Measurements from ENCODE around the gene NIPSNAP2. TPM values are rescaled to one million over a fixed set of nuclear protein-coding genes. Genes with fewer than 3 reads are reported as not detected.
A peak's percentile ranks its signal among the peaks of the same experiment; 100 is the strongest.

The NIPSNAP2 gene
- polyA plus RNA-seq, 3 donors = 43.2 to 97.5 (median 88.0) TPM

DNA sequence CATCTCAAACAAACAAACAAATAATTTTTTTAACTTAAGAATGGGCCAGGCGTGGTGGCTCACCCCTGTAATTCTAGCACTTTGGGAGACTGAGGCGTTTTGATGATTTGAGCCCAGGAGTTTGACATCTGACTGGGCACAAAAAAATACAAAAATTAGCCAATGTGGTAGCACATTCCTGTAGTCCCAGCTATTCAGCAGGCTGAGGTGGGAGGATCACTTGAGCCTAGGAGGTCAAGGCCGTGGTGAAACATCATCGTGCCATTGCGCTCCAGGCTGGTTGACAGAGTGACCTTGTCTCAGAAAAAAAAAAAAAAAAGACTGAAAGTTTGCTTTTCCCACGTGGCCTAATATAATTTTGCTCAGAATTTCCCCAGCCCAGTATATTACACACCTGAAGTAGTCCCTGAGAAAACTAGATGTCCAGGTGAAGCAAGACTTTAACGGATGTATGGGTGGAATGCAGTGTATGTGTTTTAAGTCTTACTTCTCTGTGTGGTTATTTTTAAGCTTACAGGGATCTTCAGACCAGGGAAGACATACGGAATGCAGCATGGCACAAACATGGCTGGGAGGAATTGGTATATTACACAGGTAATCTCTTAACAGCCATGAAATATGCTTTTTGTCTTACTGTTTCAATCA is 32.6 kb downstream of the NIPSNAP2 start:
- Histone ChIP-seq H3K4me2 (replicated peaks; ENCODE audit: extremely low read depth, low read length, poor library complexity, severe bottlenecking) (no peak overlapping the region), H2AFZ (ENCODE audit: insufficient read depth, low read depth, low read length, poor library complexity, severe bottlenecking) (no peak overlapping the region), H3K27me3 (ENCODE audit: control insufficient read depth in 2 of 2, insufficient read depth in 2 of 2, low read length in 2 of 2) (no peaks in the 10 kb centered on the region), H3K9me3 (replicated peaks in 1 of 2; ENCODE audit: control insufficient read depth in 1 of 2, insufficient read depth in 1 of 2, low read length in 2 of 2) (no peaks in the 10 kb centered on the region), H3K4me3 (replicated peaks in 1 of 3; ENCODE audit: low read depth in 2 of 3, low read length in 3 of 3) (no peak overlapping the region), H3K27ac (ENCODE audit: low read depth in 1 of 2, low read length in 2 of 2) (peak overlapping the region in 1 of 2 donors; percentile 4), H4K20me1 (ENCODE audit: insufficient read depth, low read length) (no peaks in the 10 kb centered on the region), H3K79me2 (ENCODE audit: insufficient read depth, low read length) (no peaks in the 10 kb centered on the region), H3K4me1 (ENCODE audit: control insufficient read depth in 1 of 2, insufficient read depth in 2 of 2, low read length in 2 of 2) (peaks cover 8 to 13% of the 10 kb centered on the region in 2 donors), H3K9ac (ENCODE audit: insufficient read depth, low read length, poor library complexity, severe bottlenecking) (no peak overlapping the region), H3K36me3 (replicated peaks in 1 of 2; ENCODE audit: control insufficient read depth in 1 of 2, insufficient read depth in 2 of 2, low read length in 2 of 2) (peaks cover 49 to 68% of the 10 kb centered on the region in 2 donors)
- Mint-ChIP-seq H3K27me3 (ENCODE audit: low read depth in 3 of 3) (peaks cover 0 to 3% (median 0%) of the 10 kb centered on the region in 3 donors), H3K4me3 (no peak overlapping the region), H3K9me3 (no peaks in the 10 kb centered on the region), H3K36me3 (peaks cover 60 to 72% of the 10 kb centered on the region in 2 donors), H3K4me1 (peaks cover 10% of the 10 kb centered on the region), H3K27ac (peak overlapping the region in 4 of 7 donors; percentile 32 to 68 (median 44))
- no peak for DNase-seq
- TF ChIP-seq, protein P1, sequence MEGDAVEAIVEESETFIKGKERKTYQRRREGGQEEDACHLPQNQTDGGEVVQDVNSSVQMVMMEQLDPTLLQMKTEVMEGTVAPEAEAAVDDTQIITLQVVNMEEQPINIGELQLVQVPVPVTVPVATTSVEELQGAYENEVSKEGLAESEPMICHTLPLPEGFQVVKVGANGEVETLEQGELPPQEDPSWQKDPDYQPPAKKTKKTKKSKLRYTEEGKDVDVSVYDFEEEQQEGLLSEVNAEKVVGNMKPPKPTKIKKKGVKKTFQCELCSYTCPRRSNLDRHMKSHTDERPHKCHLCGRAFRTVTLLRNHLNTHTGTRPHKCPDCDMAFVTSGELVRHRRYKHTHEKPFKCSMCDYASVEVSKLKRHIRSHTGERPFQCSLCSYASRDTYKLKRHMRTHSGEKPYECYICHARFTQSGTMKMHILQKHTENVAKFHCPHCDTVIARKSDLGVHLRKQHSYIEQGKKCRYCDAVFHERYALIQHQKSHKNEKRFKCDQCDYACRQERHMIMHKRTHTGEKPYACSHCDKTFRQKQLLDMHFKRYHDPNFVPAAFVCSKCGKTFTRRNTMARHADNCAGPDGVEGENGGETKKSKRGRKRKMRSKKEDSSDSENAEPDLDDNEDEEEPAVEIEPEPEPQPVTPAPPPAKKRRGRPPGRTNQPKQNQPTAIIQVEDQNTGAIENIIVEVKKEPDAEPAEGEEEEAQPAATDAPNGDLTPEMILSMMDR (IDR thresholded peaks at IDR 0.05) = no peak
- intact Hi-C loops (cut with micrococcal nuclease) = no loop called here
- 97% methylated on average over 5 of the region's 8 CpGs for WGBS (ENCODE audit: insufficient coverage)

- no peak overlapping the region for H3K4me3 ChIP-seq (replicated peaks in 1 of 3; ENCODE audit: low read depth in 2 of 3, low read length in 3 of 3)
- intact Hi-C loops (cut with micrococcal nuclease) = loop anchor here (2.0 kb wide), 1 partner anchor 71 kb away; no protein-coding TSS in a partner anchor
- DNase-seq = no peak
- Mint-ChIP-seq H3K4me1 (peaks cover 10% of the 10 kb centered on the region), H3K36me3 (peaks cover 13 to 21% of the 10 kb centered on the region in 2 donors), H3K27ac (peak overlapping the region in 1 of 7 donors; percentile 30), H3K27me3 (ENCODE audit: low read depth in 3 of 3) (peaks cover 0 to 3% (median 0%) of the 10 kb centered on the region in 3 donors), H3K9me3 (no peaks in the 10 kb centered on the region), H3K4me3 (no peak overlapping the region)
- no peak overlapping the region for H3K4me2 ChIP-seq (replicated peaks; ENCODE audit: extremely low read depth, low read length, poor library complexity, severe bottlenecking)
- H3K36me3 ChIP-seq (replicated peaks in 1 of 2; ENCODE audit: control insufficient read depth in 1 of 2, insufficient read depth in 2 of 2, low read length in 2 of 2) = peaks cover 0 to 8% of the 10 kb centered on the region in 2 donors
- peaks cover 8 to 13% of the 10 kb centered on the region in 2 donors for H3K4me1 ChIP-seq (ENCODE audit: control insufficient read depth in 1 of 2, insufficient read depth in 2 of 2, low read length in 2 of 2)
- 100% methylated on average over 3 of the region's 4 CpGs for WGBS (ENCODE audit: insufficient coverage)
- H3K9me3 ChIP-seq (replicated peaks in 1 of 2; ENCODE audit: control insufficient read depth in 1 of 2, insufficient read depth in 1 of 2, low read length in 2 of 2) = no peaks in the 10 kb centered on the region
- TF ChIP-seq, protein P1 (IDR thresholded peaks at IDR 0.05) = no peak
- no peaks in the 10 kb centered on the region for H3K27me3 ChIP-seq (ENCODE audit: control insufficient read depth in 2 of 2, insufficient read depth in 2 of 2, low read length in 2 of 2)
- H4K20me1 ChIP-seq (ENCODE audit: insufficient read depth, low read length) = no peaks in the 10 kb centered on the region
- H3K79me2 ChIP-seq (ENCODE audit: insufficient read depth, low read length) = no peaks in the 10 kb centered on the region
- no peak overlapping the region for H2AFZ ChIP-seq (ENCODE audit: insufficient read depth, low read depth, low read length, poor library complexity, severe bottlenecking)
- H3K27ac ChIP-seq (ENCODE audit: low read depth in 1 of 2, low read length in 2 of 2) = no peak overlapping the region
- no peak overlapping the region for H3K9ac ChIP-seq (ENCODE audit: insufficient read depth, low read length, poor library complexity, severe bottlenecking)
Measured at GRCh38 chr7:56003749-56004148, 39.4 kb downstream of the NIPSNAP2 start.
